ENCODE data around the gene PPP3CA.

DNA sequence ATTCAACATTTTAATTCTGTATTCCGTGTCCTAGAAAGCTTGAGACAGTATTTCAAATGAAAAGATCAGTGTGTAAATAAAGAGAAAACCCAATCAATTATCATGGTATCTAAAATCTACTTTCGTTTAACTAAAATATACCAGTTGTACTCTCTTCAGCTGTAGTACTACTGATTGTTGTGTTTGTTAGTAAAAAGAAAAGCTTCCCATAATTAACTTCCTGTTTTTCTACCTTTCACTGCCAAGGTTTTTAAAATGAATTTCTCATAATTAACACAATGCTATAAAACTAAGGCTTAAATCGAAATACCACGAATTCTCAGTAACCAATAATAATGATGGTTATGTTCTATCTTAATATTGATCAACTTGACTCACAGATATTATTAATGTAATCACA is 37.4 kb downstream of the PPP3CA start:
- TF ChIP-seq, protein P1, sequence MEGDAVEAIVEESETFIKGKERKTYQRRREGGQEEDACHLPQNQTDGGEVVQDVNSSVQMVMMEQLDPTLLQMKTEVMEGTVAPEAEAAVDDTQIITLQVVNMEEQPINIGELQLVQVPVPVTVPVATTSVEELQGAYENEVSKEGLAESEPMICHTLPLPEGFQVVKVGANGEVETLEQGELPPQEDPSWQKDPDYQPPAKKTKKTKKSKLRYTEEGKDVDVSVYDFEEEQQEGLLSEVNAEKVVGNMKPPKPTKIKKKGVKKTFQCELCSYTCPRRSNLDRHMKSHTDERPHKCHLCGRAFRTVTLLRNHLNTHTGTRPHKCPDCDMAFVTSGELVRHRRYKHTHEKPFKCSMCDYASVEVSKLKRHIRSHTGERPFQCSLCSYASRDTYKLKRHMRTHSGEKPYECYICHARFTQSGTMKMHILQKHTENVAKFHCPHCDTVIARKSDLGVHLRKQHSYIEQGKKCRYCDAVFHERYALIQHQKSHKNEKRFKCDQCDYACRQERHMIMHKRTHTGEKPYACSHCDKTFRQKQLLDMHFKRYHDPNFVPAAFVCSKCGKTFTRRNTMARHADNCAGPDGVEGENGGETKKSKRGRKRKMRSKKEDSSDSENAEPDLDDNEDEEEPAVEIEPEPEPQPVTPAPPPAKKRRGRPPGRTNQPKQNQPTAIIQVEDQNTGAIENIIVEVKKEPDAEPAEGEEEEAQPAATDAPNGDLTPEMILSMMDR (conservative IDR thresholded peaks at IDR 0.05 in 1 of 2, IDR thresholded peaks at IDR 0.05 in 1 of 2; ENCODE audit: low read depth in 1 of 2, low read length in 2 of 2): no peak
- no peak for TF ChIP-seq EZH2 (IDR thresholded peaks at IDR 0.05; ENCODE audit: low read length, missing control alignments)
